Epithelial cell of proximal tubule (primary cell): ENCODE data around the gene BRF1. TPM values are rescaled to one million over a fixed set of nuclear protein-coding genes. Genes with fewer than 3 reads are reported as not detected.

ENCODE experiments used
- DNase-seq: peaks from one replicate; pipeline ENCODE4 v3.0.0-alpha.2; 2011; ENCODE audit warnings: low read depth
- H3K4me3 ChIP-seq: 2 replicates; pipeline ENCODE4 v1.5.1; 2011; ENCODE audit warnings: low read depth, mild to moderate bottlenecking, low read length
- total RNA-seq: library from RNA; depleted of rRNA; stranded (reverse); fragments of >200 nt; gene quantifications from 2 replicates; pipeline ENCODE4 v1.2.3, GENCODE V29; 2015
- TF ChIP-seq, protein P1 (sequence below): conservative IDR thresholded peaks from 2 replicates; pipeline ENCODE4 v1.5.1; 2012; ENCODE audit warnings: low read depth, mild to moderate bottlenecking, low read length

The BRF1 gene
- total RNA-seq, 1 donor from 2014 or later, result 23.8 TPM

DNA sequence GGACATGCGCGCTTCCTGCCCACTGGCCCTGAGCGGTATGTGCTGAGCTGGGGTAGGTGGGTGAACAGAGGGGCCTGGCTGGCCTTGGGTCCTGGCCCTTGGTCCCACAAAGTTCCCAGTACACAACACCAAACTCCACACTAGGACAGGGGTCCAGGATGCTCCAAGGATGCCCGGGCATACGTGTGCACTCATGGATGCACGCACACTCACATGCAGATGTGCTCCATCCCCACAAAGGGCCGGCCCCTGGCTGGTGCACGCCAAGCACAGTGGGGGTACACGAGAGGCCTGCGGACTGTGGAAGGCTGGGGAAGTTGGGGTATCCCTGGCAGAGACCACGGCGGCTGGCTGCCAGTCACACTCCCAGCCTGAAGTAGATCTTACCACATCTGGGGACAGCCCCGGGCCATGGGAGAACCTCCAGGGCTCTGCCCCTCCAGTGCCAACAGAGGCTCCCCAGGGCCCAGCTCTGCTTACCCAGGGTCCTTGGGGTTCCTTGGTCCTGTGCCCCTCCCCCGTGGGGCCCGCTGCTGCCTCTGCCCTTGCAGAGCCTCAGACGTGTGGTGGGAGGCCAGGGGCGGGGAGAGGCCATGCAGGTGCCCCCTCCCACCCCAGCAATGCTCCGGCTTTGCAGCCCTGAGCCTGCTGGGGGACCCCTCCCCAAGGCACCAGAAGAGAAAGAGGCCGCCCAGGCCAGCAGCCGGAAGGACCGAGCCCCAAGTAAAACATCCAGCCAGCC is 95.7 kb downstream of the BRF1 start:
- no peak overlapping the region for H3K4me3 ChIP-seq
- no peak for DNase-seq

DNA sequence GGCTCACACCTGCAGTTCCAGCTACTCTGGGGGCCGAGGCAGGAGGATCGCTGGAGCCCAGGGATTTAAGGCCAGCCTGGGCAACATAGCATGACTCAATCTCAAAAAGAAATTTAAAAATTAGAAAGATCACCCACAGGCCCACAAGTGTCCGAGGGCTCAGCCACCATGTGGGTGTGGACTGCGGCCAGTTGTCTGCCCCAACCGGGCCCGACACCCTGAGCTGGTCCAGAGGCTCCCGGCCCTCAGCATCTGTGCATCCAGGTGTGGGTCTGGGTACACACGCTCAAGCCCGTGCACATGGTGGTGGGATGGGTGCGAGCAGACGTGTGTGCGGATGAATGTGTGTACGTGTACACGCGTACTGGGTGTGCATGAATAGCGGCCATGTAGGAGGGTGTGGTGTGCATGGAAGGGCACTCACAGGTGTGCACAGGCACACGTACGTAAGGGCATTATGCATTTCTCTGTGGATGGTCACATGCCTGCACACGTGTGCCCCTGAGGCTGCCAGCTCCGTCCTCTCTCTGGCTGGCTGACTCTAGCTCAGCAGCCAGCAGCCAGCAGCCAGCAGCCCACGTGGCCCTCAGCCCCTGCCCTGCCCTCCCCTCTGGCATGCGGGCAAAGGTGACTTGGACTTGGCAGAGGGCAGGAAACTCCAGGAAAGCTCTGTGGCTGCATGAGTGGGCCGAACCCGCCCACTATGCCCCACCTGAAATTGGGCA is 96.4 kb downstream of the BRF1 start:
- peak; percentile 25 for DNase-seq
- no peak overlapping the region for H3K4me3 ChIP-seq
- TF ChIP-seq, protein P1, sequence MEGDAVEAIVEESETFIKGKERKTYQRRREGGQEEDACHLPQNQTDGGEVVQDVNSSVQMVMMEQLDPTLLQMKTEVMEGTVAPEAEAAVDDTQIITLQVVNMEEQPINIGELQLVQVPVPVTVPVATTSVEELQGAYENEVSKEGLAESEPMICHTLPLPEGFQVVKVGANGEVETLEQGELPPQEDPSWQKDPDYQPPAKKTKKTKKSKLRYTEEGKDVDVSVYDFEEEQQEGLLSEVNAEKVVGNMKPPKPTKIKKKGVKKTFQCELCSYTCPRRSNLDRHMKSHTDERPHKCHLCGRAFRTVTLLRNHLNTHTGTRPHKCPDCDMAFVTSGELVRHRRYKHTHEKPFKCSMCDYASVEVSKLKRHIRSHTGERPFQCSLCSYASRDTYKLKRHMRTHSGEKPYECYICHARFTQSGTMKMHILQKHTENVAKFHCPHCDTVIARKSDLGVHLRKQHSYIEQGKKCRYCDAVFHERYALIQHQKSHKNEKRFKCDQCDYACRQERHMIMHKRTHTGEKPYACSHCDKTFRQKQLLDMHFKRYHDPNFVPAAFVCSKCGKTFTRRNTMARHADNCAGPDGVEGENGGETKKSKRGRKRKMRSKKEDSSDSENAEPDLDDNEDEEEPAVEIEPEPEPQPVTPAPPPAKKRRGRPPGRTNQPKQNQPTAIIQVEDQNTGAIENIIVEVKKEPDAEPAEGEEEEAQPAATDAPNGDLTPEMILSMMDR, result no peak

More for the DNA sequence above, 95.7 kb downstream of the BRF1 start:
- TF ChIP-seq, protein P1, result no peak

DNA sequence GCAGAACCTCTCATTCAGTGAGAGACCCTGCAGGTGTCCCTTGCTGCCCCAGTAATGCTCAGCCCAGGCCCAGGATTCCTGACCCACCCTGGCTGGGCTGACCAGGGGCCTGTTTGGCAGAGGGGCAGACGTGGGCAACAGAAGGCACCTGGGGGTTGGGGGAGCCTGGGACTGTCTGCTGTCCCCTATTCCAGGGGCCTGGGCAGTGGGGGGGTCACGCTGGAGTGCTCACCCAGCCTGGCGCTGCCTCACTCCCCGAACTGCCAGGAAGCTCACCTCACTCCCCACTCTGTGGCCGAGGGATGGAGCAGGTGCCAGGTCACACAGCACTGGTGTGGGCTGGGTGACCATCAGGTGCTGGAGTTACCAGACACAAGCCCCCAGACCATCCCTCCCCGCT is 97.1 kb downstream of the BRF1 start:
- no peak for DNase-seq
- no peak overlapping the region for H3K4me3 ChIP-seq
- TF ChIP-seq, protein P1, result no peak

DNA sequence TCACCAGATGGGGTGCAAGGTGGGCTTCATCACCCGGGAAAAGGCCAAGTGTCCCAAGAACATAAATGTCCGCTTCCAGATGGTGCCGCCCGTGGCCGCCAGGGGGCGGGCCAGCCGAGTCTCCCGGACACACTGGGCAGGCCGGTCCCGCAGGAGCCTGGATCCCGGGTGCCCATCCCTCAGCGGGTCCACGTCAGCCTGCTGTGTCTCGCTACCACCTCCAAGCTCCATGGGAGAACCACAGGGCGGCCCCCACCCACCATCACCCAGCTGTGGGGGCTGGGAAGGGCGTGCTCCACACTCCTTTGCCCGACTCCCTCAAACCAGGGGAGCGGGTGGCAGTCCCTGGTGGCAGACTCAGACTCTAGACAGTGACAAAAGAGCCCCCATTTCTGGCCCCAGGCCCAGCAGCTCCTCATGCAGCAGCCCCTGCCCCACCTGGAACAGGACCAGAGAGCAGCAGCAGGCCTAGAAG is 97.7 kb downstream of the BRF1 start:
- no peak overlapping the region for H3K4me3 ChIP-seq
- no peak for DNase-seq
- TF ChIP-seq, protein P1, result peak; percentile 75

DNA sequence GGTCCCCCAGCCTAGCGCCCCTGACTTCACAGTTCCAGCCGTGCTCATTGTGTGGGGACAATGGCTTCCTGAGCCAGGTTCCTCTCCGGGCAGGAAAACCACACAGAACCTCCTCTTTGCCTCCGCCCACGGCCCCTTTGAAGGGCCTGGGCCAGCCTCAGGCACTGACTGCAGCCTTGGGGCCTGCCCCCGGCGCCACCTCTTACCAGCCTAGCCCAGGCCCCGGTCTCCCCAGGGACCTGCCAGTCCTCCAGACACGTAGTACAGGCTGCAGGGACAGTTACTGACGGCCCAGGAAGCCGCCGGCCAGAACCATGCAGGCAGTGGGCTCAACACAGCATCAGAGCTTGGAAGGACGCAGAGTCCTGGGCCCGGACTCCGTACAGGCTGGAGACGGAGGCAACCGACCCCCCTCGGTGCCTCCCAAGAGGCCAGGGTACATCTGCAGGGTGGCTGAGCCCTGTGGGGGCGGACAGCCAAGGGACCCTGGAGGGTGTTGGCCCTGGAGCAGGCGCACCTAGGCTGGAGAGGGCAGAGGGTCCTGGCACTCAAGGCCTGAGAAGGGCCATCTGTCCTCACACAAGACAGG is 98.8 kb downstream of the BRF1 start:
- H3K4me3 ChIP-seq, result no peak overlapping the region
- DNase-seq, result no peak
- TF ChIP-seq, protein P1, result no peak

DNA sequence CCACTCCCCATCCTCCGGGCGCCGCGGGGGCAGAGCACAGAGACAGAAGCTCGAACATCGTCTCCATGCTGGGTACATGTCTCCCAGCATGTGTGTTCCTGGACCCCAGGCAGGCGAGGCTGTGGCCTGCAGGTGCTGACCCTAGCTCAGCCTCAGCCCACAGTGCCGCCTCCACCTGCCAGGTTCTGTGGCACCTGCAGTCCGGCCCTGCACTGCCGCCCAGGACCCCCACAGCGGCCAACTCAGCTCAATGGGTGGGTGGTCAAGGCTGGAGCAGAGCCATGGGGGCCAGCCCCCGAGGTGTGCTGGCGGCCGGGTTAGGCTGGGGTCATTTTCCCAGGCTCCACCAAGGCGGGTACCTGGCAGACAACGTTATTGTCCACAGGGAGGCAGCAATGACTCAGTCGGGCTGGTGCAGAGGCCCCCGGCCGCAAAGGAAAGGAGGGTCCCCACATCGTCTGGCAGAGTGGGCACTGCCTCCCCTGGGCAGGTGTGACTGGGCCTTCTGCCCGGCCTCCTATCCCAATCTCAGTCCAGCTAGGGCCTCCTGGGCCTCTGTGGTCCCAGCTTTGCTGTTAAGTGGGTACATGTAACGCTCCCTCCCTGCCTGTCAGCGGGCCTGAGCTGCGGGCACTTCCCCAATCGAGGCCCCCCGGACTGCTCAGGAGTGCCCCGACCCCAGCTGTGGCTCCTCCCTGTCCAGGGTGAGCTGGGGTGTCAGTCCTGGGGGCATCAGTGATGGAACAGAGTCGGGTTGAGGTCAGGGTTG is 99.5 kb downstream of the BRF1 start:
- no peak overlapping the region for H3K4me3 ChIP-seq
- TF ChIP-seq, protein P1, result peak; percentile 36
- DNase-seq, result no peak
